DMS53 treated with DMSO at 0.1 percent for 48 hours (cell line): ENCODE data around the gene AQP1.
A peak's percentile ranks its signal among the peaks of the same experiment; 100 is the strongest.

Source experiments
- DNase-seq: peaks from one replicate; lab custom pipeline; 2025; ENCODE audit not compliant: unreplicated experiment; lab: John Stamatoyannopoulos, UW

AQP1 gene

DNA sequence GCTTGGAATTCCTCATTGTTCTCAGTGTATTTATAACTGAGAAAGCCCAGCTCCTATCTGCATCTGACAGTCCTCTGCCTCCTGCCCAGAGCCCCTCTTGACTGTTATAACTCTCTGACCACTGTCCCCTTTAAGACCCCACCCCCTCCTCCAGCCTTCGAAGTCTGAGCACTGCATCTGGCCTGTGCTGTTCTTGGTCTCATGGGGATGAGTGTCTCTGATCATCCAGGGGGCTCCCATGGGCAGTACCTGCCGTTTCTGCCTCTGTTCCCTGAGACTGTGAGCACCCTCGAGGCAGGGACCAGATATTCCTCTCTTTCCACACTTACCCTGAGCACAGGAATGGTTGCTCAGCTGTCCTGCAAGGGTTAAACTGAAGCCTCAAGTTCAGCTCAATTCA lies 59.8 kb downstream of the AQP1 start:
- DNase-seq = no peak

DNA sequence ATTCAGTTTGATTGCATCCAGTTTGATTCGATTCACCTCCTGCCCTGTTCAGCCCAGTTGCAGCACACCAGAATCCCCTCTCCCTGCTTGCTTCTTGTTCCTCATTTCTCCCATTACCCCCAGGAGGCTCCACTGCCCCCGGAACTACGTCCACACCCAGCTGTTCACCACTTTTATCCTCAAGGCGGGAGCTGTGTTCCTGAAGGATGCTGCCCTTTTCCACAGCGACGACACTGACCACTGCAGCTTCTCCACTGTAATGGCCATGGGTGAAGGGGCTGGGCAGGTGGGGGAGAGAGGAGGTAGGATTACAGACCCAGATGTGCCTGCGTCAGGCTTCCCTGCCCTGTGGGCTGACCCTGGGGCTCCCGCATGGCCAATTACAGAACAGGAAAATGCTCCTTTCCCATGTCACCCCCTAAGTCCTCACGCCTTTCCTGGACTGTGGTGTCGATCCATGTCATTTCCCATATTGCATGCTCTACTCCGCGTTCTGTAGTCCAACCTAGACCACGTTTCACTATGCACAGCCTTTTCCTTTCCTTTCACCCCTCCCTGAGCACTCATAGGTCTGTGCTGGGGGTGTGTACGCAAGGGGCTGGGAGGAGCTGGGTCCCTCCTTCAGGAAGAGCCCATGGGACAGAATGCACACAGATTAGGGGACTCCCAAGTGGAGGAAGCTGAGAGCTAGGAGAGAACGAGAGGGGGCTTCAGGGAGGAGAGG lies 60.3 kb downstream of the AQP1 start:
- no peak for DNase-seq

DNA sequence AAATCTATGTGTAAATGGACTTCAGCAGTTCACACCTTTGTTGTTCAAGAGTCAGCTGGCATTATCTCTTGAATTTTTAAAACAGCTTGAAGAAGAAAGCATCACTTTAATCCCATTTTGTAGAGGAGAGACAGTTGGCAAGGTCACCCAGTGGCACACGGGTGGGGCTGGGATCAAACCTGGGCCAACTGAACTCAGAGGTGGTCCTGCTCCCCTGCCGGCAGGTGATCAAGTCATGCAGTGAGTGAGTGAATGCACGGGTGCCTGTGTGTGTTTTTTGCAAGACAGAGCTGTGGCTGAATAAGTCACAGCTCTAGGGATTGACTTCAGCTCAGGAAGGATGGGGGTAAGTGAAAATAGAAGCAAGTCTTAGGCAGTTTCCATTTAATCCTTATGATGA lies 61.6 kb downstream of the AQP1 start:
- DNase-seq = no peak

- DNase-seq = no peak
Measured at GRCh38 chr7:30973791-30974604, 62.3 kb downstream of the AQP1 start.

- peak; percentile 79 for DNase-seq
Measured at GRCh38 chr7:30974605-30975255, 63.1 kb downstream of the AQP1 start.
